Activated naive CD8-positive, alpha-beta T cell treated with anti-CD3 and anti-CD28 coated beads, Interleukin-2, amount 10 ng/mL, durations not matched to agents 7 days and 5 days (primary cell): ENCODE results near the gene MYO1C. TPM values are rescaled to one million over a fixed set of nuclear protein-coding genes. Genes with fewer than 3 reads are reported as not detected.
A peak's percentile ranks its signal among the peaks of the same experiment; 100 is the strongest.
"Not testable (repeated sequence)": the region's sequence is repeated elsewhere in the genome, so short reads cannot be mapped to it uniquely, and the experiment has no call there.

ENCODE experiments used
- ATAC-seq: fragments of 150-1000 bp; cut with Tn5 transposase; one replicate; pipeline ENCODE4 v1.10.0; 2021; ENCODE audit warnings: low read depth, moderate library complexity
- POLR2A ChIA-PET: fragments of 350-600 bp; sonication (Branson Sonifier 250); formaldehyde crosslinking; loops from one replicate; lab custom pipeline; 2021; ENCODE audit warnings: antibody characterized with exemption; lab: Charles Lee
- DNase-seq: peaks from one replicate; pipeline ENCODE4 v3.0.0; 2021
- H3K27ac Mint-ChIP-seq: one replicate; pipeline ENCODE4 v1.8.0; 2022; ENCODE audit warnings: mild to moderate bottlenecking, mixed read lengths
- H3K27me3 Mint-ChIP-seq: one replicate; pipeline ENCODE4 v1.8.0; 2022; ENCODE audit warnings: mild to moderate bottlenecking, moderate library complexity, mixed read lengths
- H3K36me3 Mint-ChIP-seq: one replicate; pipeline ENCODE4 v1.8.0; 2021; ENCODE audit warnings: mild to moderate bottlenecking, mixed read lengths
- H3K4me1 Mint-ChIP-seq: one replicate; pipeline ENCODE4 v1.8.0; 2021; ENCODE audit warnings: mixed read lengths
- H3K4me3 Mint-ChIP-seq: one replicate; pipeline ENCODE4 v1.8.0; 2022; ENCODE audit warnings: mild to moderate bottlenecking, moderate library complexity, mixed read lengths
- H3K9me3 Mint-ChIP-seq: one replicate; pipeline ENCODE4 v1.8.0; 2021; ENCODE audit warnings: mixed read lengths
- total RNA-seq, 2 experiments: library from RNA; stranded (reverse); gene quantifications; one replicate each; pipeline ENCODE4 v1.2.3, GENCODE V29; 2021

The MYO1C gene
- total RNA-seq, 2 experiments from 2014 or later = 28.6 to 34.1 TPM

DNA sequence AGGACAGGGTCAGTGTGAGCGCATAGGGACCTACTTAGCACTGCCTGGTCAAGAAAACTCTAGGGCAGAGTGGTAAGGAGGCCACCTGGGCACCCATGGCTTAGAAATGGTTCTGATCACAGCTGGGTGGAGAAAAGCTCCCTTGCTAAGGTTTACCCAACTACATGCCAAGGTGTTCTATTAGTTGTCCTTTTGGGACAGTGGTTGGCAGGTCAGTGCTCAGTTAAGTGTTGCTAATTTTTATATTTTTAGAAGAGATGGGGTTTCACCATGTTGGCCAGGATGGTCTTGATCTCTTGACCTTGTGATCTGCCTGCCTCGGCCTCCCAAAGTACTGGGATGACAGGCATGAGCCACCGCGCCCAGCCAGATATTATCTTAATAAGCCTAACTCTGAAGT, 46.8 kb downstream of the MYO1C start:
- Mint-ChIP-seq H3K36me3 (peaks cover 11% of the 10 kb centered on the region), H3K4me1 (peaks cover 17% of the 10 kb centered on the region)
- H3K27me3 Mint-ChIP-seq, ATAC-seq, H3K27ac Mint-ChIP-seq, DNase-seq, POLR2A ChIA-PET, H3K4me3 Mint-ChIP-seq, H3K9me3 Mint-ChIP-seq: not testable (repeated sequence)

DNA sequence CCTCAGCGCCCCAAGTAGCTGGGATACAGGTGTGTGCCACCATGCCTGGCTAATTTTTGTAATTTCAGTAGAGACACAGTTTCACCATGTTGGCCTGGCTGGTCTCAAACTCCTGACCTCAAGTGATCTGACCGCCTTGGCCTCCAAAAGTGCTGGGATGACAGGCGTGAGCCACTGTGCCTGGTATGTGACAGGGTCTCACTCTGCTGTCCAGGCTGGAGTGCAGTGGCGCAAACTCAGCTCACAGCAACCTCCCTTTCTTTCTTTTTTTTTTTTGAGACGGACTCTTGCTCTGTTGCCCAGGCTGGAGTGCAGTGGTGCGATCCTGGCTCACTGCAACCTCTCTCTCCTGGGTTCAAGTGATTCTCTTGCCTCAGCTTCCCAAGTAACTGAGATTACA, 49.8 kb downstream of the MYO1C start:
- H3K4me1 Mint-ChIP-seq = peaks cover 11% of the 10 kb centered on the region
- ATAC-seq, DNase-seq, H3K36me3 Mint-ChIP-seq, H3K9me3 Mint-ChIP-seq, H3K4me3 Mint-ChIP-seq, H3K27ac Mint-ChIP-seq, POLR2A ChIA-PET, H3K27me3 Mint-ChIP-seq: not testable (repeated sequence)

DNA sequence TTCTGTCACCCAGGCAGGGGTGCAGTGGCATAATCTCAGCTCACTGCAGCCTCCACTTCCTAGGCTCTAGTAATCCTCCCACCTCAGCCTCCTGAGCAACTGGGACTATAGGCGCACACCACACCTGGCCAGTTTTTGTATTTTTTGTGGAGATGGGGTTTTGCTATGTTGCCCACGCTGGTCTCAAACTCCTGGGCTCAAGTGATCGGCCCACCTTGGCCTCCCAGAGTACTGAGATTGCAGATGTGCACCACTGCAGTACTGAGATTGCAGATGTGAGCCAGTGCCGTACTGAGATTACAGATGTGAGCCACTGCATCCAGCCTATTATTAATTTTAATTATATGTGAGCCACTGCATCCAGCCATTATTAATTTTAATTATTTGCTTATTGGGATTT, 50.3 kb downstream of the MYO1C start:
- ATAC-seq (no peak), DNase-seq (no peak)
- Mint-ChIP-seq H3K27me3 (no peaks in the 10 kb centered on the region), H3K9me3 (no peaks in the 10 kb centered on the region), H3K27ac (no peak overlapping the region), H3K4me1 (peaks cover 10% of the 10 kb centered on the region), H3K36me3 (peaks cover 3% of the 10 kb centered on the region), H3K4me3 (no peak overlapping the region)
- POLR2A ChIA-PET = no interaction called here

DNA sequence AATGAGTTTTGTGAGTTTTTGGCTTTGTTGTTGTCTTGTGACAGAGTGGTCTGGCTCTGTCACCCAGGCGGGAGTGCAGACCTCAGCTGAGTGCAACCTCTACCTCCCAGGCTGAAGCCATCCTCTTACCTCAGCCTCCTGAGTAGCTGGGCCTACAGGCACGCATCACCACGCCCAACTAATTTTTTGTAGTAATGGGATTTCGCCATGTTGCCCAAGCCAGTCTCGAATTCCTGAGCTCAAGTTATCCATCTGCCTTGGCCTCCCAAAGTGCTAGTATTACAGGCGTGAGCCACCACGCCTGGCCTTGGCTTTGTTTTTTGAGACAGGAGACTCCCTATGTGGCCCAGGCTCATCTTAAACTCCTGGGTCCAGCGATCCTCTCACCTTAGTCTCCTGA, 51.6 kb downstream of the MYO1C start:
- Mint-ChIP-seq H3K27me3 (no peaks in the 10 kb centered on the region), H3K4me1 (peaks cover 2% of the 10 kb centered on the region), H3K27ac (no peak overlapping the region), H3K9me3 (no peaks in the 10 kb centered on the region), H3K36me3 (peaks cover 9% of the 10 kb centered on the region), H3K4me3 (no peak overlapping the region)
- ATAC-seq (no peak), DNase-seq (no peak)
- POLR2A ChIA-PET = no interaction called here

DNA sequence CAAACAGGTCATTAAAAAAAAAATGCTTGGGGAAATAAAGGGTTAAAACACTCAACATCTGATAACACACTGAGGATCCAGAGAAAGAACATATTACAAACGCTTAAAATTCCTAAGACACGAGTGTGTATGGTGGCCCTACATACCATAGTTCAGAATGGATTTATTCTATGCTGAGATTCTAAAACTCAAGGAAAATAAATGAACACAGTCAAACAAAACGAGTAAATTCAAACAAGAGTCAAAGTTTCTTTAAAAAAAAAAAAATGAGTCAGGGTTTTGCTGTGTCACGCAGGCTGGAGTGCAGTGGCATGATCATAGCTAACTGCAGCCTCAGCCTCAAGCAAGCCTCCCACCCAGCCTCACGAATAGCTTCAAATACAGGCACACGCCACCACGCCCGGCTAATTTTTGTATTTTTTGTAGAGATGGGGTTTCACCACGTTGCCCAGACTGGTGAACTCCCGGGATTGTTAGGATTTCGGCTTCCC, 53.8 kb downstream of the MYO1C start:
- peaks cover 7% of the 10 kb centered on the region for H3K4me1 Mint-ChIP-seq
- no peaks in the 10 kb centered on the region for H3K9me3 Mint-ChIP-seq
- peaks cover 17% of the 10 kb centered on the region for H3K36me3 Mint-ChIP-seq
- POLR2A ChIA-PET = no interaction called here
- no peak overlapping the region for H3K27ac Mint-ChIP-seq
- ATAC-seq (no peak), DNase-seq (no peak)
- H3K27me3 Mint-ChIP-seq = no peaks in the 10 kb centered on the region
- H3K4me3 Mint-ChIP-seq = no peak overlapping the region

DNA sequence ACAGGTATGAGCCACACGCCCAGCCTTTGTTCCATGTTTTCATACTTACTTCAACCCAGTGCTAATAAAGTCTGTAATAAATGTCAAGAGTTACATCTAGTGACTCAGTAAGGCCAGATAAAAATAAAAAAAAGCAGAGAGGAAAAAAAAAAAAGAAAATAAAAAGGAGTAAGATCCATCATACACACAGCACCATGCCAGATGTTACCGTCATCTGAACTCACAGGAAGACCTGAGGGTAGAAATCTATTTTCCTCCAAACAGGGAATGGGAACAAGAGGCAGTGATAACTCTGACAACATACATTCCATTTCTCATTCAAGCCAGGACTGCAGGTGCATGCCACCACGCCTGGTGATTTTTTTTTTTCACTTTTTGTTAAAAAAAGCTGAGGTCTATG, 57.2 kb downstream of the MYO1C start:
- peaks cover 26% of the 10 kb centered on the region for H3K36me3 Mint-ChIP-seq
- no peak for DNase-seq
- H3K9me3 Mint-ChIP-seq = no peaks in the 10 kb centered on the region
- POLR2A ChIA-PET = interaction anchor here (1.1 kb wide), 1 partner anchor 37 kb away, joined by 4 read pairs; no protein-coding TSS in a partner anchor
- H3K27me3 Mint-ChIP-seq = no peaks in the 10 kb centered on the region
- peak overlapping the region; percentile 48 for H3K27ac Mint-ChIP-seq
- peaks cover 13% of the 10 kb centered on the region for H3K4me1 Mint-ChIP-seq
- no peak overlapping the region for H3K4me3 Mint-ChIP-seq
- no peak for ATAC-seq

DNA sequence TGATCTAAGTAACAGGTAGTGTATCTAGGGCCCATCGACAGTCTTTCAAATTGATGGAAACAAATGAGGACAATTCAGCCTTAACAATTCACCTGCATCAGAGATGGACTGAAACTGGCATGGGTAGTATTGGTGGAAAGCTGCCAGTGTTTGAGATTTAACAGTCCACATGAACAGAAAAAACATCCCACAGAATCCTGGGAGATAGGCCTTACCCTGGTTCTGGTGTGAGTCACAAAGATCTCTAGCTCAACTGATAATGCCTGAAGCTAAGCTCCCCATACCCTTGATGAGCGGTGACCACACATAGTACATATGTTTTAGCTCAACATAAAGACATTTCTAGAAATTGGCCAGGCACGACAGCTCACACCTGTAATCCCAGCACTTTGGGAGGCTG, 58.3 kb downstream of the MYO1C start:
- DNase-seq (no peak), ATAC-seq (no peak)
- POLR2A ChIA-PET = interaction anchor here (1.1 kb wide), 1 partner anchor 36 kb away, joined by 4 read pairs; no protein-coding TSS in a partner anchor
- peaks cover 13% of the 10 kb centered on the region for H3K4me1 Mint-ChIP-seq
- H3K27me3 Mint-ChIP-seq = no peaks in the 10 kb centered on the region
- H3K27ac Mint-ChIP-seq = no peak overlapping the region
- H3K4me3 Mint-ChIP-seq = no peak overlapping the region
- no peaks in the 10 kb centered on the region for H3K9me3 Mint-ChIP-seq
- peaks cover 28% of the 10 kb centered on the region for H3K36me3 Mint-ChIP-seq

DNA sequence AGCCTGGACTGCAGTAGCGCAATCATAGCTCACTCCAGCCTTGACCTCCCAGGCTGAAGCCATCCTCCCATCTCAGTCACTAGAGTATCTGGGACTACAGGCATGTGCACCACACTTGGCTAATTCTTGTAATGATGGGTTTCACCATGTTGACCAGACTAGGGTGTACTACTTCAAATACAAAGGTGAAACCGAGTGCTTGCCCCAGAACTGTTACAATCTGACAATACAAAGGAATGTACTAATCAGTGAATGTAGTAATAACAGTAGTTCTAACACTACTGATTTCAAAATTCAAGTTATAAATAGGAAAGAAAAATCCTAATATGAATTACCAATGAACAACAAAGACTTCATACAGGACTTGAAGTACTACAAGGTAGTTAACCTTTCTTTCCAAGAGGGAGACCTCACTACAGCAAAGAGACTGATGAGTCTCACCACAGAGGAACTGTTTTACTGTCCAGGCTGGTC, 60.8 kb downstream of the MYO1C start:
- H3K4me3 Mint-ChIP-seq = no peak overlapping the region
- H3K36me3 Mint-ChIP-seq = peaks cover 31% of the 10 kb centered on the region
- DNase-seq (no peak), ATAC-seq (no peak)
- POLR2A ChIA-PET = no interaction called here
- no peaks in the 10 kb centered on the region for H3K9me3 Mint-ChIP-seq
- H3K27me3 Mint-ChIP-seq = no peaks in the 10 kb centered on the region
- H3K27ac Mint-ChIP-seq = no peak overlapping the region
- peaks cover 11% of the 10 kb centered on the region for H3K4me1 Mint-ChIP-seq

DNA sequence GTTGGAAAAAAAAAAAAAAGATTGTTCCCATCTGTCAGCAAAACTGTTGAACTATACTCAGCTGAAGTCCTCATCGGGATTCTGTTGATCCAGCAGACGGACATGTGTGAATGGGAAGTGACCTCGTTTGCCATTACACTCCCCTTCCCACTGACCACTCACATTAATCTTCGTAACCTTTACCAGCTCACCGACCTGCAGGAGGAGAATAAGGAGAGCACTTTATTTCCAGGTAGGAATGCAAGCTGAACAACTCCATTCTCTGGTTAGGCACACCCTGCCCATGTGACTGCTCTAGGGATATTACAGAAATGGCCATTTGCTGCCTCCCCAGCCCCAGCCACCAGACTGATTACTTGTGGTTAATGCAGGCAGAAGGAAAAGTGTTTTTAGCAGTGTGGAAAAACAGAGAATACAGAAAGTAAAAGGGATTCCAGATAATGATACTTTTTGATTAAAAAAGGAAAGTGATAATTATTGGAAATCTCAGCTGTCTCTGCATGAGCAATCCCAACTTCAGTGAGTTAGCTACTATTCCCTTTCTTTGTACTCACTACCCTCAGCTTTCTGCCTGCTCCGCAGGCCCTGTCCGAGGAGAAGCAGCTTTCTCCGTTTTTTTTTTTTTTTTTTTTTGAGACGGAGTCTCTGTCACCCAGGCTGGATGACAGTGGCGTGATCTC, 68.9 kb downstream of the MYO1C start:
- H3K36me3 Mint-ChIP-seq = peaks cover 18% of the 10 kb centered on the region
- no peak overlapping the region for H3K27ac Mint-ChIP-seq
- POLR2A ChIA-PET = interaction anchor here (1.0 kb wide), 1 partner anchor 30 kb away, joined by 3 read pairs; no protein-coding TSS in a partner anchor
- H3K27me3 Mint-ChIP-seq = no peaks in the 10 kb centered on the region
- H3K4me3 Mint-ChIP-seq = no peak overlapping the region
- ATAC-seq (no peak), DNase-seq (no peak)
- H3K9me3 Mint-ChIP-seq = no peaks in the 10 kb centered on the region
- peaks cover 4% of the 10 kb centered on the region for H3K4me1 Mint-ChIP-seq

DNA sequence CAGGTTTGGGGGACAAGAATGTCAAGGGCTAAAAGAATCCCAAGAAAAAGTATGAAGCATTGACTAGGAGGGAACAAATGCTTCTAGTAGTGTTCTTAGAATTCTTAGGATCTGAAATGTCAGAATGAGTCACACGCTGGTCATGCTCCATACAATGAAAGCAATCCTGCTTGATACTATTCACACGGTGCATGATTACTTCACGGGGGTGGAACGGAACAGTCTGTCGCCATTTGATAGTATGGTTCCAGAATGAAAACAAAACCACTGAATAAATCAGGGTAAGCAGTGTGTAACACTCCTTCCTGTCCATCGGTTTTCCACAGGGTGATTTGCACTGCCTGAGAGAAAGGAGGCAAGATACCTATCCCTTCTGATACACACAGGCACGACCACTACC, 69.6 kb downstream of the MYO1C start:
- Mint-ChIP-seq H3K4me1 (peaks cover 4% of the 10 kb centered on the region), H3K4me3 (no peak overlapping the region), H3K9me3 (no peaks in the 10 kb centered on the region), H3K27me3 (no peaks in the 10 kb centered on the region), H3K36me3 (peaks cover 16% of the 10 kb centered on the region), H3K27ac (no peak overlapping the region)
- ATAC-seq = no peak
- DNase-seq = no peak
- POLR2A ChIA-PET = interaction anchor here (1.0 kb wide), 1 partner anchor 31 kb away, joined by 3 read pairs; no protein-coding TSS in a partner anchor

DNA sequence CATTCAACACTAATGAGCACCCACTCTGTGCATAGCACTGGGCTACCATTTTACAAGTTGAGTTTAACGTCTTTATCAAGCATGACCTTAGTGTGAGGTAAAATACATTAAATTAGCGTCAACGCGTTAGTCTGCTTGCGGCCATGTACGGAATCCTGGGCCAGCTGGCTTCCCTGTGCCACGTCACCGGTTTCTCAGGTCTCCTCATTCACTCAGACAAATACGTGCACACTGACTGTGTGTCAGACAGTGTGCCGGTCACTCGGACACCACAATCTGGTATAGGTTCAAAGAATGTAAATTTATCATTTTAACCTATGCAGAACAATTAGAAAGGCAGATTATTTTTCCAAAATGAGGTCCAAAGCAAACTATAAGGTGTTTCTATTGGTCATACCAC, 71.0 kb downstream of the MYO1C start:
- Mint-ChIP-seq H3K27ac (no peak overlapping the region), H3K27me3 (no peaks in the 10 kb centered on the region), H3K4me1 (peaks cover 4% of the 10 kb centered on the region), H3K36me3 (peaks cover 16% of the 10 kb centered on the region), H3K9me3 (no peaks in the 10 kb centered on the region), H3K4me3 (no peak overlapping the region)
- DNase-seq (no peak), ATAC-seq (no peak)
- POLR2A ChIA-PET = no interaction called here

DNA sequence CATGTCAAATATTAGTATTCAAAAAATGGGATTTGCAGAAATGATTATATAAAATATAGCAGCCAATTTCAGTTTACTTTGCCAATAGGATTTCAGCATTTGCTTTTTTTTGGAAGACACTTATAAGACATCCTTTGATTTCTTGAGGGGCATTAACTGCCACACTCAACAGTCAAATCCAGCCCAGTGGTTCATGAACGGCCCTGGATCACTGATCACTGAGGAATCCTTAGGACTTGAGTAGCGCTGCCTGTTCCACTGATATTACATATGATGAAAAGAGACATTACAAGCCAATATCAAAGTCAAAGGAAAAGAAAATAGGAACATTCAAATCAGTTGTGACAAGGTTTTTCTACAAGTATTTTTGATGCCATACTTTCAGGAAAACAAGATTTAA, 71.5 kb downstream of the MYO1C start:
- POLR2A ChIA-PET = no interaction called here
- H3K4me3 Mint-ChIP-seq = no peak overlapping the region
- peaks cover 13% of the 10 kb centered on the region for H3K36me3 Mint-ChIP-seq
- DNase-seq = no peak
- H3K9me3 Mint-ChIP-seq = no peaks in the 10 kb centered on the region
- no peak for ATAC-seq
- H3K27ac Mint-ChIP-seq = no peak overlapping the region
- no peaks in the 10 kb centered on the region for H3K27me3 Mint-ChIP-seq
- peaks cover 4% of the 10 kb centered on the region for H3K4me1 Mint-ChIP-seq

DNA sequence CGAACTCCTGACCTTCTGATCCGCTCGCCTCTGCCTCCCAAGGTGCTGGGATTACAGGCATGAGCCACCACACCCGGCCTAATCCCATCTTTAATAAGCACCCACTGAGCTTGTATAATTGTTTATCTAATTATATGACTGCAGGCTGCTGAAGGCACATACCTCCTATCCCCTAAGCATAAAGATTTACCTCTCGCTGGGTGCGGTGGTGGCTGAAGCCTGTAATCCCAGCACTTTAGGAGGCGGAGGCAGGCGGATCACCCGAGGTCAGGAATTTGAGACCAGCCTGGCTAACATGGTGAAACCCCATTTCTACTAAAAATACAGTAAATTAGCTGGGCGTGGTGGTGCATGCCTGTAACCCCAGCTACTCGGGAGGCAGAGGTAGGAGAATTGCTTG, 72.3 kb downstream of the MYO1C start:
- POLR2A ChIA-PET = no interaction called here
- peaks cover 8% of the 10 kb centered on the region for H3K36me3 Mint-ChIP-seq
- H3K27ac Mint-ChIP-seq = no peak overlapping the region
- ATAC-seq = no peak
- H3K4me3 Mint-ChIP-seq = no peak overlapping the region
- no peaks in the 10 kb centered on the region for H3K27me3 Mint-ChIP-seq
- no peaks in the 10 kb centered on the region for H3K9me3 Mint-ChIP-seq
- peaks cover 4% of the 10 kb centered on the region for H3K4me1 Mint-ChIP-seq
- DNase-seq = no peak

DNA sequence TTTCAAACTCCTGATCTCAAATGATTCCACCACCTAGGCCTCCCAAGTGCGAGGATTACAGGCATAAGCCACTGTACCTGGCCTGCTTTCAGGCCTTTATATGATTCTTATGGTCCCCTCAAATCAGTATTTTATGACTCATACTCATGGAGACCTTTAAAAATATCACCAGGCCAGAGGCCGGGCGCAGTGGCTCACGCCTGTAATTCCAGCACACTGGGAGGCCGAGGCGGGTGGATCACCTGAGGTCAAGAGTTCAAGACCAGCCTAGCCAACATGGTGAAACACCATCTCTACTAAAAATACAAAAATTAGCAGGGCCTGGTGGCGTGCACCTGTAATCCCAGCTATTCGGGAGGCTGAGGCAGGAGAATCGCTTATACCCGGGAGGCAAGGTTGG, 74.0 kb downstream of the MYO1C start:
- H3K27ac Mint-ChIP-seq, POLR2A ChIA-PET, H3K4me3 Mint-ChIP-seq, H3K27me3 Mint-ChIP-seq, DNase-seq, ATAC-seq, H3K9me3 Mint-ChIP-seq, H3K36me3 Mint-ChIP-seq, H3K4me1 Mint-ChIP-seq: not testable (repeated sequence)
